NCI-H345 (cell line): ENCODE measurements around the gene ADAMTS7.
A peak's percentile ranks its signal among the peaks of the same experiment; 100 is the strongest.

Experiments used
- DNase-seq: peaks from one replicate; lab custom pipeline; 2025; lab: John Stamatoyannopoulos, UW

The ADAMTS7 gene

DNA sequence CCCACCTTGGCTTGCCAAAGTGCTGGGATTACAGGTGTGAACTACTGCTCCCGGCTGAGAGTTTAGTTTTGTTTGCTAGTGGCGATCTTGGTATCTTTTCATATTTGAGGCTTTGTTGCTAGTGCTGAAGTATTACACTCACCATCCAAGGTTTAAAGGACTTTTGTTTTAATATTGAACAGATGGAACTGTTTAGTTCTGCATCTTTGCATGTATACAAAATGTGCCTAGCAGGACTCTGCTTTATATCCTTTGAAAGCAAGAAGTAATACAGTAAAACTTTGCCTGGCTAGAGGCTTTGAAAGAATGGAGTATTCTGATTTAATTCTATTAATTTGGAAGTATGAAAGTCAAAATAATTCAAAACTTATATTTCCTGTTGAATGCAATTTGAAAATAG lies 92.4 kb downstream of the ADAMTS7 start:
- no peak for DNase-seq

DNA sequence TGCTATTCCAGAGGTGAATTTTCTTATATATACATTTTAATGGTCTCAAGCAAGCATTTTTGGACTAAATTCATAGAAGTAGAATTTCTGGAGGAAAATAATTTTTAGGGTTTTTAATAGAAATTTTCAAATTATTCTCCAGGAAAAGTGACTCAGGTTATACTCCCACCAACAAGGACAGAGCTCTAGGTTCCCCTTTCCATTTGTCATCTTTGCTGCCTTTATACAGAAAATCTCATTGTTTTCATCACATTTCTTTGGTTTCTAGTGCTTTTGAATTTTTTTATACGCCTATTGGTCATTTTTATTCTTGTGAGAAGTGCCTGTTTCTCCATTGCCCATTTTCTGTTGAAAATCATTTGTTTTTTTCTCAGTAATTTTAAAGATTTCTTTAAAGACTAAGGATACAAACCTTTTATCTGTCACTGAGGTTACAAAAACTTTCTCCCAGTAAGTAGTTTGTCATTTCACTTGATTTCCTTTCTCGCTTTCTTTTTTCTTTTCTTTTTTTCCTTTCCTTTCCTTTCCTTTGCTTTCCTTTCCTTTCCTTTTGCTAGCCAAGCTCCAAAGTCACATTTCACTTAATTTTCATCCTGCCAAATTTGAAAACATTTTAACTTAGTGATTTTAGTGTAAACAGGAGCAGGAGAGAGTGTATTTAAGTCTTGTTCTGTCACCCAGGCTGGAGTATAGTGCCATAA lies 93.2 kb downstream of the ADAMTS7 start:
- DNase-seq = no peak

DNA sequence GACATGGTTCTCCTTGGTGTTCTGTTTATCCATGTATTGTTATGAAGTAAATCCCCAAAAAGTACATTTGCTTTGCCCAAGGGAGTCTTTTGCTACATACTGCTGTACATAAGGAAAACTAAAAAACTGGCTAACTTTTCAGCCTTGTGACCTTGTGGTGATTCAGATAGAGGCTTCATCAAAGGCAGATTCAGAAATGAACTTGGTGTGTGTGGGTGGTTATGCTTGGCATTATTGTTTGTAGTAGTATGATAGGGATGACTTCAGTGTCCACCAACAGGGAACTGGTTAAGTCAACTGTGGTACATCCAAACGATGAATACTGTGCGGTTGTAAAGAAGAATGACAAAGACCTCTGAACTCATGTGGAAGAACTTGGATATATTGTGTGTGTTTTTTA lies 94.6 kb downstream of the ADAMTS7 start:
- no peak for DNase-seq

DNA sequence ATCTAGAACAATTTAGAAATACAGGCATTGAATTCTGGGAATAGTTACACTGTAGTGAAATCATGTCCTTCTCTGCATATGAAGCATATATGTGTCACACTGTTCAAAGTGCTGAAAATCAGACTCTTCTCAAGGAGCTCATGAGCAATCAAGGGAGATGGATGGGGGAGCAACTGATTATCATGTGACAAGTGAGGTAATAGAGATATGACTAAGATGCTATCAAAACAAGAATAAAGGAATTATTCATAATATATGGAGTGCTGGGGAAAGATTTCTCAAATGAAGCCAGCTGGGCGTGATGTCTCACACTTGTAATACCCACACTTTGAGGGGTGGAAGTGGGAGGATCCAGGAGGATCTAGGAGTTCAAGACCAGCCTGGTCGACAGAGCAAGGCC lies 95.3 kb downstream of the ADAMTS7 start:
- DNase-seq = no peak

DNA sequence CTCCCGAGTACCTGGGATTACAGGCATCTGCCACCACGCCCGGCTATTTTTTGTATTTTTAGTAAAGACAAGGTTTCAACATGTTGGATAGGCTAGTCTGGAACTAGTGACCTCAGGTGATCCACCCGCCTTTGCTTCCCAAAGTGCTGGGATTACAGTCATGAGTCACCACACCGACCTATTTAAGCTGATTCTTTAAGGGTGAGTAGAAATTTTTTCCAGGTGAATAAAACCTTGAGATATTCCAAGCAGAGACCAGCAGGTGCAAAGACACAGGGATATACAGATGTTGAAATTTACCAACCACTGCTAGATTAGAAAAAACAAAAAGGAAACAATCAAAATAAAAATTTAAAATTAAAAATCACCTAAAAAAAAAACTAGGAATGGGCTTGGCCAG lies 95.8 kb downstream of the ADAMTS7 start:
- no peak for DNase-seq

DNA sequence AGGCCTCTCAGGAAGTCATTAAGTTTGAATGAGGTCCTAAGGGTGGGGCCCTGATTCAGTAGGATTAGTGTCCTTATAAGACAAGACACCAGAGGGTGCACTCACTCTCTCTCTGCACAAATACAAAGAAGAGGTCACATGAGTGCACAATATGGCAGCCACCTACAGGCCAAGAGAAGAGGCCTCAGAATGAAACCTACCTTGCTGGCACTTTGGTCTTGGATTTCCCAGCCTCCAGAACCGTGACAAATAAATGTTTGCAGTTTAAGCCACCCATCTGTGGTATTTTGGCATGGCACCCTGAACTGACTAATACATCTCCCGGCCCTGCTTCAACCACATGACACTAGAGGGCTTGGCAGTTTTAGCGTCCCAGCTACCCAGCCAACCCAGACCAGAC lies 96.4 kb downstream of the ADAMTS7 start:
- no peak for DNase-seq

DNA sequence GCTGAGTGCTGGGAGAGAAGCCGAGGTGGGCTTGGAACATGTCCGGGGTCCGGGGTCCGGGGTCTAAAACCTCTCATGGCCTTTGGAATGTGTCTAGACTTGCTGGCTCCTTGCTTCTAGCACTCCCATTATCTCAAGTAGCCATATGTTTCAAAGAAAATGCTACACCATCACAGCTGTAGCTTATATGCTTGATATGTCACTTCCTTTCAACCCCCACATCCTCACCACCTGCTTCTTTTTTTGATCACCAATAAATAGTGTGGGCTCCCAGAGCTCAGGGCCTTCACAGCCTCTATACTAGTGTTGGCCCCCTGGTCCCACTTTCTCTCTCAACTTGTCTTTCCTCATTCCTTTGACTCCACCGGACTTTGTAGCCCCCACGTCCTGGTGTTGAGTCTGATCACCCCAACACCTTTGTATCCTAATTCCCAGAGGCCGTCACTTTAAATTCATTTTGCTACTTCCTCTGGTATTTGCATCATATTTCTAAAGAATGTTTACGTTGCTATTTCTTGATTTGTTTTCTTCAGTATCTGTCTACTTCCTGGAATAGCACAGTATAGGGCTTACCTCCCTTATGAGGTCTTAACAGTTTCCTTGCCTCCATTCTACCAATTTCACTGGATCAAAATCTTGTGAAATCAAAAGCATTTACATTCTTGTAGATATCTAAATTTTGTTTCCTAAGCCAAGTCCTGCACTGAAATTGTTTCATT lies 98.3 kb downstream of the ADAMTS7 start:
- DNase-seq = no peak

DNA sequence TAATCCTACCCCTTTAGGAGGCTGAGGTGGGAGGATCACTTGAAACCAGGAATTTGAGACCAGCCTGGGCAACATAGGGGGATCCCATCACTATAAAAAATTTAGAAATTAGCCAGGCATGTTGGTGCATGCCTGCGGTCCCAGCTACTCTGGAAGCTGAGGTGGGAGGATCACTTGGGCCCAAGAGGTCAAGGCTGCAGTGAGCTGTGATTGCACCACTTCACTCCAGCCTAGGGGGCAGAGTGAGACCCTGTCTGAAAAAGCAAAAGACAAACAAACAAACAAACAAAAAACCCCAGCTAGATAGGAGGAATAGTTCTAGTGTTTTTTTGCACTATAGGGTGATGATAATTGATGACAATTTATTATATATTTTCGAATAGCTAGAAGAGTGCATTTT lies 99.6 kb downstream of the ADAMTS7 start:
- no peak for DNase-seq

DNA sequence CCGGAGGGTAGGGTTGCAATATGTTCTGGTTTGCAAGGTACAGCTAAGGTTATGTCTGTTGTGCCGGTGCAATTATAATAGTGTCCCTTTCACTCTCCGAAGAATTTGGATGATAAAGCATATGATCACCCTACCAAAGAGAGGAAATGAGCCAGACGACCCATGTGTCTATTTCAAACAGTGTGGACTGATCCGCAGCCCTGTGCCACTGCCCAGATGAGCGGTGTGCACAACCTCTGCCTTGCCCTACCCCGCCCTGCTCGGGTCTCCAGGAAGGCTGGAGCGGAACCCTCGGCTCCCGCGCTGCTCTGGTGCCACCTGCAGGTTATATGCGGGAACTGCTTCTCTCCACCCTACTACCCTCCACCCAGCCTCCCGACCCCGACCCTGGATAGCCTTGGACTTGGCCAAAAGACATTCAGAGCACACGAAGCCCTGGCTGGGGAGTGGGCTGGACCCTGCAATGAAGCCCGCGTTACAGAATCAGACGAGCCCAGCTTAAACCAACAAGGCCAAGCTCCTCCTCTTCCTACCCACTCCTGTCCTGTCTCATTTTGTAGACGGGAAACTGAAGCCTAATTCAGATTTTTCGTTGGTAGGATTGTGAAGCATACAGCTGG lies 101.9 kb downstream of the ADAMTS7 start:
- peak; percentile 38 for DNase-seq
